CD4-positive, alpha-beta T cell treated with Interleukin-15 for 4 hours (primary cell): ENCODE results near the gene LYZL2.
"Not testable (repeated sequence)": the region's sequence is repeated elsewhere in the genome, so short reads cannot be mapped to it uniquely, and the experiment has no call there.

Source experiments
- DNase-seq: peaks from one replicate; pipeline ENCODE4 v3.0.0-alpha.2; 2020; ENCODE audit warnings: low spot score

LYZL2 gene

GRCh38 chr10:30629653-30630052 is at the start of gene LYZL2:
LYZL2 (minus strand) TSS chr10:30629753; CDS start chr10:30626915, 2,838 bp downstream.
- no peak for DNase-seq

GRCh38 chr10:30677616-30678015 is 48.1 kb upstream of the LYZL2 start:
- not testable (repeated sequence) for DNase-seq

GRCh38 chr10:30677146-30677545 is 47.6 kb upstream of the LYZL2 start:
- not testable (repeated sequence) for DNase-seq

- no peak for DNase-seq
Measured at GRCh38 chr10:30675791-30676718, 46.5 kb upstream of the LYZL2 start.

- DNase-seq = no peak
Measured at GRCh38 chr10:30674796-30675195, 45.2 kb upstream of the LYZL2 start.

GRCh38 chr10:30673262-30673661 is 43.7 kb upstream of the LYZL2 start:
- not testable (repeated sequence) for DNase-seq

- not testable (repeated sequence) for DNase-seq
Measured at GRCh38 chr10:30672338-30672737, 42.8 kb upstream of the LYZL2 start.

GRCh38 chr10:30671026-30671616 is 41.6 kb upstream of the LYZL2 start:
- DNase-seq = peak; percentile 57

GRCh38 chr10:30667982-30668381 is 38.4 kb upstream of the LYZL2 start:
- DNase-seq = not testable (repeated sequence)

- not testable (repeated sequence) for DNase-seq
Measured at GRCh38 chr10:30663403-30663802, 33.9 kb upstream of the LYZL2 start.

GRCh38 chr10:30662814-30663213 is 33.3 kb upstream of the LYZL2 start:
- no peak for DNase-seq

GRCh38 chr10:30660314-30660713 is 30.8 kb upstream of the LYZL2 start:
- DNase-seq = not testable (repeated sequence)

GRCh38 chr10:30656233-30656632 is 26.7 kb upstream of the LYZL2 start:
- no peak for DNase-seq

- not testable (repeated sequence) for DNase-seq
Measured at GRCh38 chr10:30655001-30655400, 25.4 kb upstream of the LYZL2 start.

GRCh38 chr10:30651470-30652397 is 22.2 kb upstream of the LYZL2 start:
- not testable (repeated sequence) for DNase-seq

GRCh38 chr10:30647089-30647488 is 17.5 kb upstream of the LYZL2 start:
- DNase-seq = no peak

GRCh38 chr10:30645340-30645827 is 15.8 kb upstream of the LYZL2 start:
- DNase-seq = no peak

- not testable (repeated sequence) for DNase-seq
Measured at GRCh38 chr10:30644408-30644861, 14.9 kb upstream of the LYZL2 start.

GRCh38 chr10:30643557-30644199 is 14.1 kb upstream of the LYZL2 start:
- not testable (repeated sequence) for DNase-seq

GRCh38 chr10:30642856-30643255 is 13.3 kb upstream of the LYZL2 start:
- DNase-seq = not testable (repeated sequence)
